Measurements from ENCODE around the gene SBF2. TPM values are rescaled to one million over a fixed set of nuclear protein-coding genes. Genes with fewer than 3 reads are reported as not detected.

SBF2 gene
- total and polyA plus RNA-seq, 2 of the 13 experiments (the other 11 are each of a cell fraction or from before 2014, with no cell fraction given) = 24.0 to 45.8 TPM

DNA sequence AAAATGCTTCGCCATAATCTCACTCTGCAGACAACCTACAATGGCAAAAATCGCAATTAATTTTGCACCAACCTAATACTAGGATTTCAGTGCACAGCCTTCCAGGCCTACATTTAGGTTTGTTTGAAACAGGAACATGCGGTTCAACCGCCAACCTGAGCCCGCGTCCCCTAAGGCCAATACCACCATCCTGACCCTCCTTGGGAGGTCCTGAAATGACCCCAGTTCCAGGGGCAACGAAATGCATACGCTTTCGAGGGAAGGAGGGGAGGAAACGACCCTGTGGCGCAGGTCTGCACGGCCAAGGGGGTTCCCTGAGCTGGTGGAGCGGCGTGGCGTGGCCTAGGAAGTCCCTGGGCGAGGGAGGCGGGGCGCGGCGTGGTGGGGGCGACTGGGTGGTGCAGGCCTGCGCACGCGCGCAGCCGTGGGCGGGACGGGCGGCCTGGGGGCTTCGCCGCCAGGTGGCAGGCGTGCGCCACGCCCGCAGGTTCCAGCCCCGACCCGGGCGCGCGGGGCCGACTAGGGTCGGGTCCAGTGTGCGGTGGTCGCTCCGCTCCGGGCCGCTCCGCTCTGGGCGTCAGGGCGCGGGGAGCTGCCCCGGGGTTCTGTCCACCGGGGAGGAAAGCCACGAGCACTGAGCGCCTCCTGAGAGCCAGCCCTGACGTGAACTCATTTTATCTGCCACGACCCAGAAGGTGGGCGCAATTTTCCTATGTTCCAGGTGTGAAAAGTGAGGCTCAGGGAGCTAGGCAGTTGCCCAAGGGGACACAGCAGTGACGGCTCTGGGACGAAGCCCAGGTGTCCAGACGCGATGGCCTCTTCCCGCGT, 536.0 kb downstream of the SBF2 start (continued):
- TF ChIP-seq, protein P1, sequence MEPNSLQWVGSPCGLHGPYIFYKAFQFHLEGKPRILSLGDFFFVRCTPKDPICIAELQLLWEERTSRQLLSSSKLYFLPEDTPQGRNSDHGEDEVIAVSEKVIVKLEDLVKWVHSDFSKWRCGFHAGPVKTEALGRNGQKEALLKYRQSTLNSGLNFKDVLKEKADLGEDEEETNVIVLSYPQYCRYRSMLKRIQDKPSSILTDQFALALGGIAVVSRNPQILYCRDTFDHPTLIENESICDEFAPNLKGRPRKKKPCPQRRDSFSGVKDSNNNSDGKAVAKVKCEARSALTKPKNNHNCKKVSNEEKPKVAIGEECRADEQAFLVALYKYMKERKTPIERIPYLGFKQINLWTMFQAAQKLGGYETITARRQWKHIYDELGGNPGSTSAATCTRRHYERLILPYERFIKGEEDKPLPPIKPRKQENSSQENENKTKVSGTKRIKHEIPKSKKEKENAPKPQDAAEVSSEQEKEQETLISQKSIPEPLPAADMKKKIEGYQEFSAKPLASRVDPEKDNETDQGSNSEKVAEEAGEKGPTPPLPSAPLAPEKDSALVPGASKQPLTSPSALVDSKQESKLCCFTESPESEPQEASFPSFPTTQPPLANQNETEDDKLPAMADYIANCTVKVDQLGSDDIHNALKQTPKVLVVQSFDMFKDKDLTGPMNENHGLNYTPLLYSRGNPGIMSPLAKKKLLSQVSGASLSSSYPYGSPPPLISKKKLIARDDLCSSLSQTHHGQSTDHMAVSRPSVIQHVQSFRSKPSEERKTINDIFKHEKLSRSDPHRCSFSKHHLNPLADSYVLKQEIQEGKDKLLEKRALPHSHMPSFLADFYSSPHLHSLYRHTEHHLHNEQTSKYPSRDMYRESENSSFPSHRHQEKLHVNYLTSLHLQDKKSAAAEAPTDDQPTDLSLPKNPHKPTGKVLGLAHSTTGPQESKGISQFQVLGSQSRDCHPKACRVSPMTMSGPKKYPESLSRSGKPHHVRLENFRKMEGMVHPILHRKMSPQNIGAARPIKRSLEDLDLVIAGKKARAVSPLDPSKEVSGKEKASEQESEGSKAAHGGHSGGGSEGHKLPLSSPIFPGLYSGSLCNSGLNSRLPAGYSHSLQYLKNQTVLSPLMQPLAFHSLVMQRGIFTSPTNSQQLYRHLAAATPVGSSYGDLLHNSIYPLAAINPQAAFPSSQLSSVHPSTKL (CRISPR knock-in tag; IDR thresholded peaks at IDR 0.05) = peak; percentile 8; the same call in 1 of the 2 replicates
- no peak for TF ChIP-seq CCAR2 (optimal IDR thresholded peaks at IDR 0.05; ENCODE audit: low read depth, low read length)
- TF ChIP-seq ZNF430 (CRISPR knock-in tag; IDR thresholded peaks at IDR 0.05) = no peak; the same call in 1 of the 2 replicates
- TF ChIP-seq PPARG (CRISPR knock-in tag; conservative IDR thresholded peaks at IDR 0.05) = no peak
- TF ChIP-seq, protein P2, sequence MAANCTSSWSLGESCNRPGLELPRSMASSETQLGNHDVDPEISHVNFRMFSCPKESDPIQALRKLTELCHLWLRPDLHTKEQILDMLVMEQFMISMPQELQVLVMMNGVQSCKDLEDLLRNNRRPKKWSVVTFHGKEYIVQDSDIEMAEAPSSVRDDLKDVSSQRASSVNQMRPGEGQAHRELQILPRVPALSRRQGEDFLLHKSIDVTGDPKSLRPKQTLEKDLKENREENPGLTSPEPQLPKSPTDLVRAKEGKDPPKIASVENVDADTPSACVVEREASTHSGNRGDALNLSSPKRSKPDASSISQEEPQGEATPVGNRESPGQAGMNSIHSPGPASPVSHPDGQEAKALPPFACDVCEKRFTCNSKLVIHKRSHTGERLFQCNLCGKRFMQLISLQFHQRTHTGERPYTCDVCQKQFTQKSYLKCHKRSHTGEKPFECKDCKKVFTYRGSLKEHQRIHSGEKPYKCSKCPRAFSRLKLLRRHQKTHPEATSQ (CRISPR knock-in tag; IDR thresholded peaks at IDR 0.05; ENCODE audit: borderline replicate concordance) = no peak
- no peak for TF ChIP-seq GZF1 (CRISPR knock-in tag; IDR thresholded peaks at IDR 0.05)
- TF ChIP-seq, protein P3, sequence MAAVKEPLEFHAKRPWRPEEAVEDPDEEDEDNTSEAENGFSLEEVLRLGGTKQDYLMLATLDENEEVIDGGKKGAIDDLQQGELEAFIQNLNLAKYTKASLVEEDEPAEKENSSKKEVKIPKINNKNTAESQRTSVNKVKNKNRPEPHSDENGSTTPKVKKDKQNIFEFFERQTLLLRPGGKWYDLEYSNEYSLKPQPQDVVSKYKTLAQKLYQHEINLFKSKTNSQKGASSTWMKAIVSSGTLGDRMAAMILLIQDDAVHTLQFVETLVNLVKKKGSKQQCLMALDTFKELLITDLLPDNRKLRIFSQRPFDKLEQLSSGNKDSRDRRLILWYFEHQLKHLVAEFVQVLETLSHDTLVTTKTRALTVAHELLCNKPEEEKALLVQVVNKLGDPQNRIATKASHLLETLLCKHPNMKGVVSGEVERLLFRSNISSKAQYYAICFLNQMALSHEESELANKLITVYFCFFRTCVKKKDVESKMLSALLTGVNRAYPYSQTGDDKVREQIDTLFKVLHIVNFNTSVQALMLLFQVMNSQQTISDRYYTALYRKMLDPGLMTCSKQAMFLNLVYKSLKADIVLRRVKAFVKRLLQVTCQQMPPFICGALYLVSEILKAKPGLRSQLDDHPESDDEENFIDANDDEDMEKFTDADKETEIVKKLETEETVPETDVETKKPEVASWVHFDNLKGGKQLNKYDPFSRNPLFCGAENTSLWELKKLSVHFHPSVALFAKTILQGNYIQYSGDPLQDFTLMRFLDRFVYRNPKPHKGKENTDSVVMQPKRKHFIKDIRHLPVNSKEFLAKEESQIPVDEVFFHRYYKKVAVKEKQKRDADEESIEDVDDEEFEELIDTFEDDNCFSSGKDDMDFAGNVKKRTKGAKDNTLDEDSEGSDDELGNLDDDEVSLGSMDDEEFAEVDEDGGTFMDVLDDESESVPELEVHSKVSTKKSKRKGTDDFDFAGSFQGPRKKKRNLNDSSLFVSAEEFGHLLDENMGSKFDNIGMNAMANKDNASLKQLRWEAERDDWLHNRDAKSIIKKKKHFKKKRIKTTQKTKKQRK (IDR thresholded peaks at IDR 0.05; ENCODE audit: low read length) = no peak
- TF ChIP-seq SMAD9 (CRISPR knock-in tag; IDR thresholded peaks at IDR 0.05) = no peak
- no peak for TF ChIP-seq EP300 (IDR thresholded peaks at IDR 0.05; ENCODE audit: low read depth in 2 of 2, low read length in 2 of 2)
- no peak for TF ChIP-seq EP300 (CRISPR knock-in tag; IDR thresholded peaks at IDR 0.05; ENCODE audit: borderline replicate concordance)
- TF ChIP-seq, protein P4, sequence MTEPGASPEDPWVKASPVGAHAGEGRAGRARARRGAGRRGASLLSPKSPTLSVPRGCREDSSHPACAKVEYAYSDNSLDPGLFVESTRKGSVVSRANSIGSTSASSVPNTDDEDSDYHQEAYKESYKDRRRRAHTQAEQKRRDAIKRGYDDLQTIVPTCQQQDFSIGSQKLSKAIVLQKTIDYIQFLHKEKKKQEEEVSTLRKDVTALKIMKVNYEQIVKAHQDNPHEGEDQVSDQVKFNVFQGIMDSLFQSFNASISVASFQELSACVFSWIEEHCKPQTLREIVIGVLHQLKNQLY (CRISPR knock-in tag; IDR thresholded peaks at IDR 0.05) = no peak
- no peak for TF ChIP-seq ZNF552 (CRISPR knock-in tag; IDR thresholded peaks at IDR 0.05; ENCODE audit: borderline replicate concordance)
- TF ChIP-seq, protein P5, sequence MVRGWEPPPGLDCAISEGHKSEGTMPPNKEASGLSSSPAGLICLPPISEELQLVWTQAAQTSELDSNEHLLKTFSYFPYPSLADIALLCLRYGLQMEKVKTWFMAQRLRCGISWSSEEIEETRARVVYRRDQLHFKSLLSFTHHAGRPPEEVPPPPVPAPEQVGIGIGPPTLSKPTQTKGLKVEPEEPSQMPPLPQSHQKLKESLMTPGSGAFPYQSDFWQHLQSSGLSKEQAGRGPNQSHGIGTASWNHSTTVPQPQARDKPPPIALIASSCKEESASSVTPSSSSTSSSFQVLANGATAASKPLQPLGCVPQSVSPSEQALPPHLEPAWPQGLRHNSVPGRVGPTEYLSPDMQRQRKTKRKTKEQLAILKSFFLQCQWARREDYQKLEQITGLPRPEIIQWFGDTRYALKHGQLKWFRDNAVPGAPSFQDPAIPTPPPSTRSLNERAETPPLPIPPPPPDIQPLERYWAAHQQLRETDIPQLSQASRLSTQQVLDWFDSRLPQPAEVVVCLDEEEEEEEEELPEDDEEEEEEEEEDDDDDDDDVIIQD (CRISPR knock-in tag; IDR thresholded peaks at IDR 0.05; ENCODE audit: low read depth) = no peak
- no peak for TF ChIP-seq ATAD3A (CRISPR knock-in tag; IDR thresholded peaks at IDR 0.05)
- TF ChIP-seq, protein P6, sequence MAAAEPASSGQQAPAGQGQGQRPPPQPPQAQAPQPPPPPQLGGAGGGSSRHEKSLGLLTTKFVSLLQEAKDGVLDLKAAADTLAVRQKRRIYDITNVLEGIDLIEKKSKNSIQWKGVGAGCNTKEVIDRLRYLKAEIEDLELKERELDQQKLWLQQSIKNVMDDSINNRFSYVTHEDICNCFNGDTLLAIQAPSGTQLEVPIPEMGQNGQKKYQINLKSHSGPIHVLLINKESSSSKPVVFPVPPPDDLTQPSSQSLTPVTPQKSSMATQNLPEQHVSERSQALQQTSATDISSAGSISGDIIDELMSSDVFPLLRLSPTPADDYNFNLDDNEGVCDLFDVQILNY (CRISPR knock-in tag; conservative IDR thresholded peaks at IDR 0.05) = no peak
